Epithelial cell of proximal tubule (primary cell): Measurements from ENCODE around the gene ANKMY1. TPM values are rescaled to one million over a fixed set of nuclear protein-coding genes. Genes with fewer than 3 reads are reported as not detected.
A peak's percentile ranks its signal among the peaks of the same experiment; 100 is the strongest.

Source experiments
- DNase-seq: peaks from one replicate; pipeline ENCODE4 v3.0.0-alpha.2; 2011; ENCODE audit warnings: low read depth
- H3K4me3 ChIP-seq: 2 replicates; pipeline ENCODE4 v1.5.1; 2011; ENCODE audit warnings: low read depth, mild to moderate bottlenecking, low read length
- CTCF ChIP-seq: conservative IDR thresholded peaks from 2 replicates; pipeline ENCODE4 v1.5.1; 2012; ENCODE audit warnings: low read depth, mild to moderate bottlenecking, low read length
- total RNA-seq: library from RNA; depleted of rRNA; stranded (reverse); fragments of >200 nt; gene quantifications from 2 replicates; pipeline ENCODE4 v1.2.3, GENCODE V29; 2015

ANKMY1 gene
- total RNA-seq, 1 donor from 2014 or later = 4.0 TPM

DNA sequence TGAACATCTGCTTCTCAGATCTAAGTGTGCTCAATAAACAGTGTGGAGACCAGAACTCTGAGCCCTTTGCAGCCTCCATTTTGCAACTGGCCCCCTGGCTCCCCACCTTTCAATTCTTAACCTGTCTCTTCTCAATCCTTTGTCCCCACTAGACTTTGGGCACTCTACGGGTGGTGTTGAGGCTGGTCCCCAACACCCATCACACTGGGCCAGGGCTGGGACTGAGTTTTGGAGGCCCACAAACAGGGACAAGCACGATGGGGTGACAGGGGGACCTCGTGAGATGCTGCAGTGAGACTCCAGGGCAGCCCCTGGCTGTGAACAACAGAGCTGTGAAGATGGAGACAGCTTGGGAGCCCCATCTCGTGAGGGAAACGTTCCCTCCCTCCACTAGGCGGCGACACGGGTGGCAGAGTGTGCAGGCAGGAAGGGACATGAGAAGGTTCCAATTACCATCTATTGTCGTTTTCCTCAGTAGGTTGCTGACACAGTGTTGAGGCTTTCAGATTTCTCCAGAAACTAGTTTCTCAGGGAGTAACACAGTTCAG, 1.2 kb downstream of the ANKMY1 start:
- TF ChIP-seq CTCF = peak; percentile 61
- DNase-seq = no peak
- peak overlapping the region; percentile 59 for H3K4me3 ChIP-seq

DNA sequence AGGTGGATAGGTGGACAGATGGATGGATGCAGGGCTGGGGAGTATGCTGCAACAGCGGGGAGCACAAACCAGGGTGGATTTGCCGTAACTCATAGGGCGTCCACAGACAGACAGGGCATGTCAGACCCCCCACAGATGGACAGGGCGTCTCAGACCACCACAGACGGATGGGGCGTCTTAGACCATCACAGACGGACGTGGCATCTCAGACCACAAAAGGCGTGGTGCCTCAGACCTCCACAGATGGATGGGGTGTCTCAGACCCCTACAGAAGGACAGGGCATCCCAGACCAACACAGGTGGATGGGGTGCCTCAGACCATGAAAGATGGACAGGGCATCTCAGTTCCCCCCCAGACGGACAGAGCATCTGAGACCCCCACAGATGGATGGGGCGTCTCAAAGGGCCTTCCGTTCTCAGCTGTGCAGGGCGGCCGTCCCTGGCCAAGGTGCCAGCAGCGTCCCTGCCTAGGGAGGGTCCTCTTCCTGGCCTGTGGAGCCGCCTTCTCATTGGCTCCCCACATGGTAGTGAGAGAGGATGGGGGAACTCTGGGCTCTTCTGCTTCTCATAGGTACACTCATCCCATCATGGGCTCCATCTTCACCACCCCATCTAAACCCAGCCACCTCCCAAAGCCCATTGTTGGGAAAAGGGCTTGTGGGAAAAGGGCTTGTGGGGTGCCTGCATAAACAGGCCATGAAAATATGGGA, 2.1 kb downstream of the ANKMY1 start:
- TF ChIP-seq CTCF = no peak
- H3K4me3 ChIP-seq = no peak overlapping the region
- no peak for DNase-seq

DNA sequence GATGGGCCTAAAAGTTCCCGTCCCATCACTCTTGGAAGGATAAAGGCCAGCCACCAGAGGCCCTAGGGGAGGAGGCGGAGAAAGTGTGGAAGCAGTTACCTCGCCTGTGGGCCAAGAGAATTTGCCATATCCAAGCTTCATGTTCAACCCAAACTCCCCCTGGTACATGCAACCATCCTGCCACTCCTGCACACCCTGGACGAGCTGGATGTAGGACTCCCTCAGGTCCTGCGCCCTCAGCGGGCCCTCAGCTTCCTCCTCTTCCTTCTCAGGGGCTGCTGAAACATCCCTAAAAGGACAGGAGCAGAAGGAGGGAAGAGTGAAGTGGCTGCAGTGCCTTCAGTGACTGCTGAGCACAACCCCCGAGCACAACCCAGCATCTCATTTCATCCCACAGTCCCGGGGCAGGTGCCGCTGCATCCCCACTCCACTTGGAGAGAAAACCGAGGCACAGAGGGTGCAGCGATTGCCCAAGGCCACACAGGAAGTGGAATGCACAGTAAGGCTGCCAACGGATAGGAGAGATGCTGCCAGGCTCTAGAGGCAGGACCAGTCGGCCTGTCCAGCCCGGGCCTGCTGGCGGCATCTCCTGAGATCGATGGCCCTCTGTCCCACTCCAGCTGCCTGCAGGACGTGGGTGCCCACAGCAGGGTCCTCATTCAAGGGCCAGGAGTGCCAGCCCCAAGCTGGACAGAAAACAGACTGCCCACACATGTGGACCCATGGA, 2.9 kb downstream of the ANKMY1 start:
- H3K4me3 ChIP-seq = no peak overlapping the region
- no peak for TF ChIP-seq CTCF
- DNase-seq = no peak

DNA sequence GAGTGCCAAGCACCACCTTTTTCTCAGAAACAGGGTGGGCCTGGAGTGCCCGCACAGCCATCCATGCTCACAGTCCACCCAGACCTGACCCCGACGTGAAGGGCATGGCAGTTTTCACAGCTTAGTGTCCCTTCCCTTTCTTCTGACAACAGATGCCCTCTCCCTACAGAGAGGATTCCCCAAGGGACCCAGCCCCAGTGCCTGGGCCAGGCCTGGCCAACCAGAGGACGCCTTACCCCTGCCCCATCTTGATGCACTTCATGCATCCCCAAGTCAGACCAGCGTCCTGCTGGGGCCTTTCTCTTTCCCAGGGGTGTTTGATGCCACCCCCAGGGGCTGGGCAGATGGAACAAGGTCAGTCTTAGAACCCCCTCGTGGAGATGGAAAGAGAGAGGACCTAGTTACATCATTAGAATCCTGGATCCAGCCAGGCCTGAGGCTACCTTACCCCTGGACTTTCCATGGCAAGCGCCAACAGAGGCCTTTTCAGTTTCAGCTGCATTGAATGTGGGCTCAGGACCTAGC, 3.8 kb downstream of the ANKMY1 start:
- no peak for TF ChIP-seq CTCF
- DNase-seq = no peak
- no peak overlapping the region for H3K4me3 ChIP-seq

GRCh38 chr2:240551811-240552210, 6.0 kb downstream of the ANKMY1 start:
- TF ChIP-seq CTCF = no peak
- DNase-seq = no peak
- H3K4me3 ChIP-seq = no peak overlapping the region

GRCh38 chr2:240551288-240551687, 6.5 kb downstream of the ANKMY1 start:
- H3K4me3 ChIP-seq = no peak overlapping the region
- DNase-seq = no peak
- no peak for TF ChIP-seq CTCF
